Neuronal stem cell (in vitro differentiated cells): ENCODE results near the gene YWHAH. TPM values are rescaled to one million over a fixed set of nuclear protein-coding genes. Genes with fewer than 3 reads are reported as not detected.

ENCODE experiments used
- DNase-seq: peaks from one replicate; pipeline ENCODE4 v3.0.0-alpha.2; 2013; ENCODE audit warnings: low spot score
- H2AFZ ChIP-seq: one replicate; pipeline ENCODE4 v1.6.1; 2013; ENCODE audit warnings: mild to moderate bottlenecking, low read length, inconsistent platforms
- H2AK5ac ChIP-seq: 2 replicates; pipeline ENCODE4 v1.6.1; 2013; ENCODE audit warnings: low read depth, mild to moderate bottlenecking, inconsistent platforms, low read length, moderate library complexity, mixed read lengths
- H2BK120ac ChIP-seq: 2 replicates; pipeline ENCODE4 v1.6.1; 2013; ENCODE audit warnings: low read depth, mild to moderate bottlenecking, inconsistent platforms, low read length, moderate library complexity, mixed read lengths
- H2BK12ac ChIP-seq: one replicate; pipeline ENCODE4 v1.6.1; 2013; ENCODE audit warnings: low read length, inconsistent platforms
- H2BK15ac ChIP-seq: 2 replicates; pipeline ENCODE4 v1.6.1; 2013; ENCODE audit warnings: mild to moderate bottlenecking, low read length, inconsistent platforms, mixed read lengths
- H2BK5ac ChIP-seq: one replicate; pipeline ENCODE4 v1.6.1; 2013; ENCODE audit warnings: inconsistent platforms, mild to moderate bottlenecking, low read length, moderate library complexity
- H3K14ac ChIP-seq: one replicate; pipeline ENCODE4 v1.6.1; 2013; ENCODE audit warnings: low read length, inconsistent platforms
- H3K18ac ChIP-seq: 2 replicates; pipeline ENCODE4 v1.6.1; 2013; ENCODE audit warnings: low read length, inconsistent platforms
- H3K23ac ChIP-seq: 2 replicates; pipeline ENCODE4 v1.6.1; 2013; ENCODE audit warnings: low read depth, mild to moderate bottlenecking, mixed read lengths, low read length, inconsistent platforms; ENCODE audit not compliant: poor library complexity
- H3K27ac ChIP-seq: replicated peaks from 3 replicates; pipeline ENCODE4 v1.5.1; 2013; ENCODE audit warnings: low read length, inconsistent platforms
- H3K27me3 ChIP-seq, 3 experiments: 2 replicates each; pipeline ENCODE4 v1.6.1; 2013; ENCODE audit warnings: low read length in 3 of 3, mild to moderate bottlenecking in 2 of 3, inconsistent platforms in 1 of 3, low read depth in 1 of 3, mixed read lengths in 1 of 3, moderate library complexity in 1 of 3; ENCODE audit not compliant: control insufficient read depth in 3 of 3, insufficient read depth in 3 of 3
- H3K36me3 ChIP-seq, 2 donors: replicated peaks in 1 of 2; 2 replicates each; pipeline ENCODE4 v1.6.1; 2013; ENCODE audit warnings: low read length in 2 of 2; ENCODE audit not compliant: control insufficient read depth in 2 of 2, insufficient read depth in 2 of 2
- H3K4ac ChIP-seq: 2 replicates; pipeline ENCODE4 v1.6.1; 2013; ENCODE audit warnings: inconsistent platforms, mild to moderate bottlenecking, low read length, moderate library complexity
- H3K4me1 ChIP-seq, 2 donors: 1 replicate in 1 of 2; 2 replicates in 1 of 2; pipeline ENCODE4 v1.6.1; 2013; ENCODE audit warnings: low read length in 2 of 2, low read depth in 1 of 2; ENCODE audit not compliant: control insufficient read depth in 2 of 2, insufficient read depth in 1 of 2
- H3K4me2 ChIP-seq: one replicate; pipeline ENCODE4 v1.6.1; 2013; ENCODE audit warnings: mild to moderate bottlenecking, low read length, inconsistent platforms; ENCODE audit not compliant: insufficient read depth, poor library complexity, severe bottlenecking
- H3K4me3 ChIP-seq, 2 donors: 2 replicates each; pipeline ENCODE4 v1.5.1; 2013; ENCODE audit warnings: low read length in 2 of 2, mild to moderate bottlenecking in 2 of 2, inconsistent platforms in 1 of 2, moderate library complexity in 1 of 2
- H3K79me1 ChIP-seq: one replicate; pipeline ENCODE4 v1.6.1; 2013; ENCODE audit warnings: low read depth, mild to moderate bottlenecking, inconsistent platforms, low read length, moderate library complexity
- H3K9ac ChIP-seq: one replicate; pipeline ENCODE4 v1.6.1; 2013; ENCODE audit warnings: mild to moderate bottlenecking, low read depth, low read length, inconsistent platforms; ENCODE audit not compliant: poor library complexity
- H3K9me3 ChIP-seq, 2 donors: replicated peaks in 1 of 2; 2 replicates each; pipeline versions ENCODE3 to v1.6.1; 2013; ENCODE audit warnings: low read length in 2 of 2, mild to moderate bottlenecking in 2 of 2, inconsistent platforms in 1 of 2, low read depth in 1 of 2, mixed read lengths in 1 of 2, moderate library complexity in 1 of 2; ENCODE audit not compliant: control insufficient read depth in 2 of 2, insufficient read depth in 1 of 2
- H4K8ac ChIP-seq: one replicate; pipeline ENCODE4 v1.6.1; 2013; ENCODE audit warnings: low read depth, mild to moderate bottlenecking, inconsistent platforms, low read length, moderate library complexity
- H4K91ac ChIP-seq: one replicate; pipeline ENCODE4 v1.6.1; 2013; ENCODE audit warnings: low read length, low read depth, mild to moderate bottlenecking, inconsistent platforms; ENCODE audit not compliant: poor library complexity
- WGBS, 2 donors: extraction: QIAGEN DNeasy Blood & Tissue Kit; methylation state at CpG; one replicate each; pipeline ENCODE4 v1.1.7; 2013; ENCODE audit warnings: missing lambda C conversion rate in 2 of 2, mixed read lengths in 1 of 2; ENCODE audit not compliant: insufficient read length in 2 of 2, insufficient replicate concordance in 1 of 2; ENCODE audit errors: extremely low coverage in 2 of 2; 5-methylcytosine and 5-hydroxymethylcytosine counted together
- polyA plus RNA-seq, 2 experiments: library from polyadenylated mRNA; stranded (reverse); fragments of 200-250 nt; gene quantifications; one replicate each; pipeline ENCODE4 v1.2.3, GENCODE V29; 2013

The YWHAH gene
- polyA plus RNA-seq (2013, experiment 1 of 2): 100.0 TPM
- 101 TPM for polyA plus RNA-seq (2013, experiment 2 of 2)

GRCh38 chr22:31943978-31944699 is at the start of gene YWHAH:
TSS of gene YWHAH (plus strand) at chr22:31944535. CDS start at chr22:31944734, 199 bp downstream.
- peaks cover 6 to 13% of the 10 kb centered on the region in 2 donors for H3K4me1 ChIP-seq
- peak within 1 kb of the TSS; percentile 89 for H2BK120ac ChIP-seq
- peak within 1 kb of the TSS; percentile 99 for H3K18ac ChIP-seq
- H3K36me3 ChIP-seq: peaks cover 4 to 41% of the 10 kb centered on the region in 2 donors
- H3K27ac ChIP-seq: peak within 1 kb of the TSS; percentile 99
- H3K4me2 ChIP-seq: peak within 1 kb of the TSS; percentile 75
- peak within 1 kb of the TSS; percentile 97 for H2BK5ac ChIP-seq
- no CpG with 5 or more reads among the region's 86 CpGs for WGBS, 2 donors
- peak within 1 kb of the TSS; percentile 96 to 99 for H3K4me3 ChIP-seq
- H3K23ac ChIP-seq: peak within 1 kb of the TSS; percentile 89
- H3K9me3 ChIP-seq: no peaks in the 10 kb centered on the region
- peak within 1 kb of the TSS; percentile 0 for H2BK15ac ChIP-seq
- peak within 1 kb of the TSS; percentile 64 for H2AK5ac ChIP-seq
- peak within 1 kb of the TSS; percentile 87 for H3K14ac ChIP-seq
- peak within 1 kb of the TSS; percentile 97 for H2AFZ ChIP-seq
- H3K4ac ChIP-seq: peak within 1 kb of the TSS; percentile 27
- peak; percentile 96 for DNase-seq
- H2BK12ac ChIP-seq: peak within 1 kb of the TSS; percentile 5
- no peaks in the 10 kb centered on the region for H3K27me3 ChIP-seq
- H3K9ac ChIP-seq: peak within 1 kb of the TSS; percentile 99
- no peaks in the 10 kb centered on the region for H3K79me1 ChIP-seq
- peak within 1 kb of the TSS; percentile 87 for H4K91ac ChIP-seq
- H4K8ac ChIP-seq: no peak within 1 kb of the TSS

GRCh38 chr22:31895411-31896123 is 48.8 kb upstream of the YWHAH start:
- Histone ChIP-seq H3K4ac (no peak overlapping the region), H4K91ac (no peak overlapping the region), H3K4me2 (no peak overlapping the region), H2AK5ac (no peak overlapping the region), H3K18ac (no peak overlapping the region), H2BK5ac (no peak overlapping the region), H3K4me1 (peaks cover 13 to 46% of the 10 kb centered on the region in 2 donors), H3K27ac (no peak overlapping the region), H2AFZ (no peak overlapping the region), H3K14ac (no peak overlapping the region), H3K79me1 (no peaks in the 10 kb centered on the region), H3K4me3 (no peak overlapping the region), H2BK120ac (no peak overlapping the region), H3K36me3 (peaks cover 2 to 32% of the 10 kb centered on the region in 2 donors), H3K9me3 (no peaks in the 10 kb centered on the region), H4K8ac (no peak overlapping the region), H2BK15ac (no peak overlapping the region), H3K27me3 (no peaks in the 10 kb centered on the region), H3K9ac (no peak overlapping the region), H3K23ac (no peak overlapping the region), H2BK12ac (no peak overlapping the region)
- no peak for DNase-seq
- WGBS, 2 donors: no CpG with 5 or more reads among the region's 2 CpGs

- Histone ChIP-seq H3K9me3 (no peaks in the 10 kb centered on the region), H3K36me3 (peaks cover 2 to 37% of the 10 kb centered on the region in 2 donors), H3K4ac (no peak overlapping the region), H4K8ac (no peak overlapping the region), H2BK120ac (no peak overlapping the region), H3K18ac (no peak overlapping the region), H4K91ac (no peak overlapping the region), H3K4me1 (peaks cover 11 to 40% of the 10 kb centered on the region in 2 donors), H3K9ac (no peak overlapping the region), H2AK5ac (no peak overlapping the region), H3K4me3 (no peak overlapping the region), H3K79me1 (no peaks in the 10 kb centered on the region), H3K14ac (no peak overlapping the region), H2BK15ac (no peak overlapping the region), H2BK5ac (no peak overlapping the region), H2BK12ac (no peak overlapping the region), H3K4me2 (no peak overlapping the region), H3K23ac (no peak overlapping the region), H3K27ac (no peak overlapping the region), H2AFZ (no peak overlapping the region), H3K27me3 (no peaks in the 10 kb centered on the region)
- WGBS, 2 donors: no CpG with 5 or more reads among the region's 1 CpG
- DNase-seq: no peak
These were observed 47.9 kb upstream of the YWHAH start for GRCh38 chr22:31896472-31896871.
